Left lobe of liver (tissue), 2 donors: ENCODE data around the gene ZNF350. TPM values are rescaled to one million over a fixed set of nuclear protein-coding genes. Genes with fewer than 3 reads are reported as not detected.
"Not testable (repeated sequence)": the region's sequence is repeated elsewhere in the genome, so short reads cannot be mapped to it uniquely, and the experiment has no call there.

Experiments used
- ATAC-seq: fragments of 200-7000 bp; cut with Tn5 transposase; one replicate; pipeline ENCODE4 v1.9.1; 2020; ENCODE audit warnings: mild to moderate bottlenecking, moderate library complexity
- DNase-seq: peaks from one replicate; pipeline ENCODE4 v3.0.0-alpha.2; 2020; ENCODE audit warnings: low spot score
- total RNA-seq: library from RNA; stranded (reverse); gene quantifications from one replicate; pipeline ENCODE4 v1.2.1, GENCODE V29; 2021
- donor health status: DM: no; HTN: no; CAD: no; lungs with moderate emphysema.
- donor health status: DM: no; HTN: yes; CAD: no.

Gene ZNF350
- 2.7 TPM for total RNA-seq

GRCh38 chr19:51986309-51987291 is at the start of gene ZNF350:
TSS of gene ZNF350 (minus strand) at chr19:51986840. CDS start at chr19:51974360, 12,480 bp downstream.
- ATAC-seq (peak; percentile 100), DNase-seq (peak; percentile 97)

DNA sequence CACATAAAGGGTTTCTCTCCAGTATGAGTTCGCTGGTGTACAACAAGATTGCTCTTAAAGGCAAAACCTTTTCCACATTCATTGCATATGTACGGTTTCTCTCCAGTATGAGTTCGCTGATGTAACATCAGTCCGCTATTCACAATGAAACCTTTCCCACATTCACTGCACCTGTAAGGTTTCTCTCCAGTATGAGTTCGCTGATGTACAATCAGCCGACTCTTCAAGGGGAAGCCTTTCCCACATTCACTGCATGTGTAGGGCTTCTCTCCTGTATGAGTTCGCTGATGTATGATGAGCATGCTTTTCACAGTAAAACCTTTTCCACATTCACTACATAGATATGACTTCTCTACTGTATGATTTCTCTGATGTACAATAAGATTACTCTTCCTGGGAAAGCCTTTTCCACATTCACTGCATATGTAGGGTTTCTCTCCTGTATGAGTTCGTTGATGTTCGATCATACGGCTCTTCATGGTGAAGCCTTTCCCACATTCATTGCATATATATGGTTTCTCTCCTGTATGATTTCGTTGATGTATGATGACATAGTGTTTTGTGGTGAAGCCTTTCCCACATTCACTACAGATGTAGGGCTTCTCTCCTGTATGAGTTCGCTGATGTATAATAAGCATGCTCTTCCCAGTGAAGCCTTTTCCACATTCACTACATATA is 47.5 kb upstream of the ZNF350 start:
- no peak for DNase-seq

GRCh38 chr19:52028780-52029123 is 42.1 kb upstream of the ZNF350 start:
- peak; percentile 39 for ATAC-seq
- no peak for DNase-seq

More for the DNA sequence above, 47.5 kb upstream of the ZNF350 start:
- no peak for ATAC-seq

DNA sequence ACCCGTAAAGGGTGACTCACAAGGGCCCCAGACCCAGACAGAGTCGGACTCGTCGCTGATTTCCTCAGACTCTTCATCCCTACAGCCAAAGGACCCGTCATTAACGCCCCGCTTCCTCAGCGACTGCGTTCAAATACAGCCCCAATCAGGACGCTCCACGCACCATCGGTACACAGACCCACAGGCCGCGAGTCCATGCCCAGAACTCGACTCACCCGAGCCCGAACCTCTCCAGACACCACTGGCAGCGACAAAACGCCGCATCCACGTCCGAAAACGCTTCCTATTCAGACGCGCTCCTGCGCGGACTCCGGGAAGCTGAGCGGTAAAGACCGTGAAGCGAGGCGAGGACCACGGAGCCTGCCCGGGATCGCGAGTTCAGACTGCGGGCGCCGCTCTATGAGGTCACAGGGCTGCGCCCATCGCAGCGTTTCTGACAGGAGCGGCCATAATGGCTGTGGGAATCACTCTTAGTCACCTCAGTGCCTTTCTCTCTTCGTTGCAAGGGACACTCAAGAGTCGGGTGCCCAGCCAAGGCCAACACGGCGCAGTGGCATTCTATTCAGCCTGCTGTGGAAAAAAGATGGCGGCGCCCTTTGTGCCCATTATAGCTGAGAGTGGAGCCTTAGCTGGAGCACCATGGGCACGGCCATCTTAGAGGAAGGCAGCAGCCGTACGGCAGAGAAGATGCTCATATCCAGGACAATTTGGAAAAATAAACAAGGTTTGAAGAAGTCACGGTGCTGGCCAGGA is 41.6 kb upstream of the ZNF350 start, which contains the start of gene ZNF614:
Gene ZNF614 (minus strand): TSS at position 353 of the 753 bp plus-strand sequence. CDS start 2,634 bp downstream, outside the sequence.
- DNase-seq: peak; percentile 87
- peak; percentile 97 for ATAC-seq

DNA sequence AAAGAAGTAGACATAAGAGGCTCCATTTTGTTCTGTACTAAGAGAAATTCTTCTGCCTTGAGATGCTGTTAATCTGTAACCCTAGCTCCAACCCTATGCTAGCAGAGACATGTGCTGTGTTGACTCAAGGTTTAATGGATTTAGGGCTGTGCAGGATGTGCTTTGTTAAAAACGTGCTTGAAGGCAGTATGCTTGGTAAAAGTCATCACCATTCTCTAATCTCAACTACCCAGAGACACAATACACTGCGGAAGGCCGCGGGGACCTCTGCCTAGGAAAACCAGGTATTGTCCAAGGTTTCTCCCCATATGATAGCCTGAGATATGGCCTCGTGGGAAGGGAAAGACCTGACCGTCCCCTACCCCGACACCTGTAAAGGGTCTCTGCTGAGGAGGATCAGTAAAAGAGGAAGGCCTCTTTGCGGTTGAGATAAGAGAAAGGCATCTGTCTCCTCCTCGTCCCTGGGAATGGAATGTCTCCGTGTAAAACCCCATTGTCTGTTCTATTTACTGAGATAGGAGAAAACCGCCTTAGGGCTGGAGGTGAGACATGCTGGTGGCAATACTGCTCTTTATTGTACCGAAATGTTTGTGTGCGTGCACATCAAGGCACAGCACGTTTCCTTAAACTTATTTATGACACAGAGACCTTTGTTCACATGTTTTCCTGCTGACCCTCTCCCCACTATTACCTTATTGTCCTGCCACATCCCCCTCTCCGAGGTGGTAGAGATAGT is 39.8 kb upstream of the ZNF350 start:
- DNase-seq, ATAC-seq: not testable (repeated sequence)

DNA sequence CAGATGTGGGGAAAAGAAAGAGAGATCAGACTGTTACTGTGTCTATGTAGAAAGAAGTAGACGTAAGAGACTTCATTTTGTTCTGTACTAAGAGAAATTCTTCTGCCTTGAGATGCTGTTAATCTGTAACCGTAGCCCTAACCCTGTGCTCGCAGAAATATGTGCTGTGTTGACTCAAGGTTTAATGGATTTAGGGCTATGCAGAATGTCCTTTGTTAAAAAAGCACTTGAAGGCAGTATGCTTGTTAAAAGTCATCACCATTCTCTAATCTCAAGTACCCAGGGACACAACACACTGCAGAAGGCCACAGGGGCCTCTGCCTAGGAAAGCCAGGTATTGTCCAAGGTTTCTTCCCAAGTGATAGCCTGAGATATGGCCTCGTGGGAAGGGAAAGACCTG is 37.8 kb upstream of the ZNF350 start:
- ATAC-seq: not testable (repeated sequence)

GRCh38 chr19:52022193-52022592 is 35.6 kb upstream of the ZNF350 start:
- no peak for DNase-seq
- no peak for ATAC-seq

More for the DNA sequence above, 37.8 kb upstream of the ZNF350 start:
- DNase-seq: not testable (repeated sequence)

- no peak for DNase-seq
- no peak for ATAC-seq
These were observed 33.9 kb upstream of the ZNF350 start for GRCh38 chr19:52020506-52020905.

- ATAC-seq (no peak), DNase-seq (no peak)
These were observed 24.0 kb upstream of the ZNF350 start for GRCh38 chr19:52010674-52011073.

GRCh38 chr19:52007806-52008557 is 21.3 kb upstream of the ZNF350 start, which contains the start of gene ZNF615:
TSS of gene ZNF615 (minus strand) at chr19:52008211. CDS start at chr19:52003711, 4,500 bp downstream.
- peak; percentile 100 for ATAC-seq
- peak; percentile 93 for DNase-seq

DNA sequence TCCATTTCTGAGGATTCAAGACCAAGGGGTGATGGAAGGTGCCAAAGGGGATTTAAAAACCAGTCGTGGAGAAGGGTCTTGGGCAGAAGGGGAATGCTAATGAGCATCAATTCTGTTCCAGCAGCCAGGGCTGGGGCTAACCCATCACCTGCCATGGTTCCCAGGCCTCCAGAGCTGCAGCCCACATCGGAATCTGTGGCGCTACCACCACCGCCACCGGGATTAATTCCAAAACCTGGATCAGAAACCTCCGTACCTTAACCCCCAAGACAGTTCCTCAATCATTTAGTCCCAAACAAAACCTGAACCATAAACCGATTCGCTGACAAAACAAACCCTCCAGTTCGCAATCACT is 20.8 kb upstream of the ZNF350 start:
- ATAC-seq: peak; percentile 10
- no peak for DNase-seq

DNA sequence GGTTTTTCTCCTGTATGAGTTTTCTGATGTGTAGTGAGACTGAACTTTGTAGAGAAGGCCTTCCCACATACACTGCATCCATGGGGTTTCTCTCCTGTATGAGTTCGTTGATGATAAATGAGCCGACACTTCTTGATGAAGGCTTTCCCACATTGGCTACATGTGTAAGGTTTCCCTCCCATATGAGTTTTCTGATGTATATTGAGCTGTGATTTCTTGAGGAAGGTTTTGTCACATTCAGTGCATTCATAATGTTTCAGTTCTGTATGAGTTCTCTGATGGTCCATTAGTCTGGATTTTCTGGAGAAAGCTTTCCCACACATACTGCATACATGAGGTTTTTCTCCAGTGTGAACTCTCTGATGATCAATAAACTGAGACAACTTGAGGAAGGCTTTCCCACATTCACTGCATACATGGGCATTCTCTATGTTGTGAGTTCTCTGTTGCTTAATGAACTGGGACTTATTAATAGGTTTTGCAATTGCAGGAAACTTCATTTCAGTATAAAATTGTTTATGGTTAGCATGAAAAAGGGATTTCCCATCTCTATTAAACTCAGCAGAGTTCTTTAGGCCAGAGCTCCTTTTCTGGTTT is 7.5 kb upstream of the ZNF350 start:
- ATAC-seq: no peak
- no peak for DNase-seq

DNA sequence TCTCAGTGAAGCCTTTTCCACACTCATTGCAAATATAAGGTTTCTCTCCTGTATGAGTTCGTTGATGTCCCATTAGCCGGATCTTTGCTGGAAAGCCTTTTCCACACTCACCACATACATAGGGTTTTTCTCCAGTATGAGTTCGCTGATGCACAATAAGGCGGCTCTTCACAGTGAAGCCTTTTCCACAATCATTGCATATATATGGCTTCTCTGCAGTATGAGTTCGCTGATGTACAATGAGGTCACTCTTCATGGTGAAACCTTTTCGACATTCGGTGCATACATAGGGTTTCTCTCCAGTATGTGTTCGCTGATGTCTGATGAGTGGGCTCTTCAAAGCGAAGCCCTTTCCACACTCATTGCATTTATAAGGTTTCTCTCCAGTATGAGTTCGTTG is 6.8 kb upstream of the ZNF350 start:
- no peak for ATAC-seq

DNA sequence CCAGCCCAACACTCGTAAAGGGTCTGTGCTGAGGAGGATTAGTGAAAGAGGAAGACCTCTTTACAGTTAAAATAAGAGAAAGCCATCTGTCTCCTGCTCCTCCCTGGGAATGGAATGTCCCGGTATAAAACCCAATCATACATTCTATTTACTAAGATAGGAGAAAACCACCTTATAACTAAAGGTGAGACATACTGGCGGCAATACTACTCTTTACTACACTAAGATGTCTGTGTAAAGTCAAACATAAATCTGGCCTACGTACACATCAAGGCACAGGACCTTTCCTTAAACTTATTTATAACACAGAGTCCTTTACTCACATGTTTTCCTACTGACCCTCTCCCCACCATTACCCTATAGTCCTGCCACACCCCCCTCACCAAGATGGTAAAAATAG is 3.3 kb downstream of the ZNF350 start:
- DNase-seq (no peak), ATAC-seq (no peak)

More for the DNA sequence above, 6.8 kb upstream of the ZNF350 start:
- DNase-seq: no peak

- not testable (repeated sequence) for DNase-seq, ATAC-seq
These were observed 5.7 kb downstream of the ZNF350 start for GRCh38 chr19:51980926-51981325.

DNA sequence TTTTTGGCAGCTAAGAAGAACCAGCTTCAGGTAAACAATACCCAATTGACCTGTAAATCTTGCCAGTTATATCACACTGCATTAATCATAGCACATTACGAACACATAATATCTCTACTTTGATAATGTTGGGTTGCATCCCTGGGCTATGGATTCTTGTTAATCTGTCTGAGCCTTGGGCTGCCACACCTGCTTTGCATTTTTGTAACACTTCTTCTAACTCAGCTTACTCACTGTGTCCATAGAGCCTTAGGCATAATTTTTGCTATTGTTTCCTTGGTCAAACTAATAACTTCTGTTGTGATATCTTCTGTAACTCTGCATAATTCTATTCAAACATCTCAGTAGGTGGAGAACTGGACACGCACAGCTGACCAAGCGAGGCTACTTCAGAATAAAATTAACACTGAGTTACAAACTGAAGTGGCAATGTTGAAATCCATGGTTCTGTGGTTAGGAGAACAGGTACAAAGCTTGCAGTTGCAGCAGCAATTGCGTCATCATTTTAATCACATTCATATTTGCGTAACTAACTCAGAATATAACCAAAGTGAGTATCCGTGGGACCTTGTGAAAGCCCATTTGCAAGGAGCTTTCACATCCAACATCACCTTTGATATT is 6.4 kb downstream of the ZNF350 start:
- ATAC-seq (no peak), DNase-seq (no peak)

- ATAC-seq (no peak), DNase-seq (no peak)
These were observed 7.8 kb downstream of the ZNF350 start for GRCh38 chr19:51978882-51979281.

- ATAC-seq (no peak), DNase-seq (no peak)
These were observed 9.3 kb downstream of the ZNF350 start for GRCh38 chr19:51977346-51977745.

DNA sequence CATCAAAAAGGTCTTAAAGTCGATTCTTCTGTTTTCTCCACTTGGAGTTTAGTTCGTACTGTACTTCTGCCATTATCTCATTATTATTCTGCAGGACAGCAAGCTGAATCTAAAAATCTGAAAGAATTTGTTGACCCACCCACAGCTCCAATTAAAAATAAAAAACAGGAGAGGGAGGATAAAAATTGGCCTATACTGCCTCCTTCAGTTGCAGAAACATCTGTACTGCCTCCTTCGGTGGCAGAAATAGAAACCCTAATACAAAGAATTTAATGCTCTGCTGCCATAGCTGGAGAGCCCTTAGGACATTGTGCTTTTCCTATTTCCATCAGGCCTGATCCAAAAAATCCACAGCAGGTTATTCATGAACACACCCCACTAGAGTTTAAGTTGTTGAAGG is 9.8 kb downstream of the ZNF350 start:
- DNase-seq: no peak
- no peak for ATAC-seq
